PC-9 (cell line): ENCODE results near the gene SMC3. TPM values are rescaled to one million over a fixed set of nuclear protein-coding genes. Genes with fewer than 3 reads are reported as not detected.

Experiments used
- BruUV-seq: library from RNA; stranded (reverse); fragments of 400-500 nt; replicated peaks from 2 replicates; lab custom pipeline; 2021; lab: Mats Ljungman, UMichigan
- CTCF ChIA-PET: fragments of 300-600 bp; sonication (Branson Sonifier 250); formaldehyde crosslinking; loops from one replicate; lab custom pipeline; 2022; ENCODE audit warnings: antibody characterized with exemption; lab: Charles Lee
- POLR2A ChIA-PET: fragments of 300-600 bp; sonication (Branson Sonifier 250); formaldehyde crosslinking; loops from one replicate; lab custom pipeline; 2022; ENCODE audit warnings: antibody characterized with exemption; ENCODE audit not compliant: unreplicated experiment; lab: Charles Lee
- DNase-seq, 2 experiments: peaks; one replicate each; pipeline versions ENCODE4 v3.0.0 to v3.0.0-alpha.2; 2015 to 2022; ENCODE audit warnings: mixed read lengths in 1 of 2
- H2AFZ ChIP-seq: fragments of 200-600 bp; sonication (generic); 2 replicates; pipeline ENCODE4 v1.8.1; 2017; ENCODE audit warnings: antibody characterized with exemption
- H3F3A ChIP-seq: fragments of 200-600 bp; sonication (generic); 2 replicates; pipeline ENCODE4 v1.8.1; 2017; ENCODE audit warnings: antibody characterized with exemption, mild to moderate bottlenecking, low read depth; ENCODE audit not compliant: insufficient read depth
- H3K27ac ChIP-seq: fragments of 200-600 bp; sonication (generic); 2 replicates; pipeline ENCODE4 v1.6.1; 2016; ENCODE audit warnings: mixed run types
- H3K27me3 ChIP-seq: fragments of 200-600 bp; sonication (generic); 2 replicates; pipeline ENCODE4 v1.6.1; 2016; ENCODE audit warnings: low read depth, mixed run types; ENCODE audit not compliant: insufficient read depth
- H3K36me3 ChIP-seq: fragments of 200-600 bp; sonication (generic); 2 replicates; pipeline ENCODE4 v1.6.1; 2016; ENCODE audit warnings: low read depth, mixed run types
- H3K4me1 ChIP-seq: fragments of 200-600 bp; sonication (generic); replicated peaks from 2 replicates; pipeline ENCODE4 v1.6.1; 2016; ENCODE audit warnings: mixed run types; ENCODE audit not compliant: insufficient read depth
- H3K4me2 ChIP-seq: fragments of 200-600 bp; sonication (generic); 2 replicates; pipeline ENCODE4 v1.6.1; 2017; ENCODE audit warnings: mixed run types
- H3K4me3 ChIP-seq: fragments of 200-600 bp; sonication (generic); 2 replicates; pipeline ENCODE4 v1.6.1; 2016; ENCODE audit warnings: mixed run types
- H3K79me2 ChIP-seq: fragments of 200-600 bp; sonication (generic); 2 replicates; pipeline ENCODE4 v1.6.1; 2017; ENCODE audit warnings: low read depth, mixed run types
- H3K9me2 ChIP-seq: fragments of 200-600 bp; sonication (generic); 2 replicates; pipeline ENCODE4 v1.8.1; 2017; ENCODE audit warnings: mild to moderate bottlenecking; ENCODE audit not compliant: insufficient read depth
- H3K9me3 ChIP-seq: fragments of 200-600 bp; sonication (generic); 2 replicates; pipeline ENCODE4 v1.8.1; 2016; ENCODE audit warnings: low read depth; ENCODE audit not compliant: insufficient read depth
- H4K20me1 ChIP-seq: fragments of 200-600 bp; sonication (generic); 2 replicates; pipeline ENCODE4 v1.8.1; 2017; ENCODE audit not compliant: insufficient read depth
- EZH2 ChIP-seq: fragments of 200-600 bp; sonication (generic); IDR thresholded peaks from 2 replicates; pipeline ENCODE4 v1.8.0; 2017; ENCODE audit warnings: antibody characterized with exemption, low read depth
- intact Hi-C: fragments of 100-400 bp; cut with micrococcal nuclease; formaldehyde crosslinking; loops from one replicate; pipeline ENCODE4 v1.10.0; 2022; ENCODE audit not compliant: unreplicated experiment
- total RNA-seq: library from RNA; stranded (reverse); gene quantifications from 2 replicates; pipeline ENCODE4 v1.2.3, GENCODE V29; 2021
- TF ChIP-seq, protein P1 (sequence below): fragments of 200-600 bp; sonication (generic); conservative IDR thresholded peaks from 2 replicates; pipeline ENCODE4 v1.6.1; 2017; ENCODE audit warnings: mixed run types, antibody characterized with exemption, mild to moderate bottlenecking, moderate library complexity

The SMC3 gene
- total RNA-seq, 1 experiment from 2014 or later = 31.2 TPM

DNA sequence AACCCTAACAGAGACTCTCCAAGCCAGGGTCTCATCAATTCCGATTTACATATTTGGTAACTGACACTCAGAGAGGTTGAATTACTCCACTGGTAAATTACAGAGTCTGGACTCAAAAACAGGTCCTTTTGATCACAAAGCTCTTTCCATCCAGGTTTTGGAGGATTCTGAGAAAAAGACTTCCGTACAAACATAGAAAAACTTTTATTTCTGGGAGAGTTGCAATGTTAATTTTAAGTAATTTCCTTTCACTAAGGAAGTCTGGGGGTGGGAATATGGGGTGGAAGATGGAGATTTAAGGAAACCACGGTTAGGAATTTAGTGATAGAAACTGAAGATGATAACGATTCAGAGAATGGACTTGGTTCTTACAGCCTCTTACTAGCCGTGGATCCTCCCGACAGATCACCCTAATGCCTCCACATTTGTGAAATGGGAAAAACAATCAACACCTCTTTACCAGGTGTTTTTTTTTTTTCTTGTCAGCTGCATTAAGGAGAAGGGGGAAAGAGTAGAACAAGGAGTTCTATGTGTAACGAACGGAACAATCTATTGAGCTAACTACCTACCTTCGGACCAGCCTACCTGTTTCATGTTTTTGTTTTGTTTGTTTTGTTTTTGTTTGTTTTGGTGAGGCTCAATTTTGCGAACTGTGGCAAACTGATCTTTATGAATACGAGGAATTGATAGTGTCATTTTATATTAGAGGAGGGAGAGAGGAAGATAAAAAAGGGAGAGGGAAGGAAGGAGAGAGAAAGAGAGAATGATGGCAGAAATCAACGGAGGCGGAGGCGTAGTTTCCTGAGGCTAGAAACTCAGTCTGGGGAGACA, 74.9 kb downstream of the SMC3 start:
- Histone ChIP-seq H4K20me1 (no peaks in the 10 kb centered on the region), H3K27me3 (no peaks in the 10 kb centered on the region; the same call in 1 of the 2 replicates), H3K9me3 (no peaks in the 10 kb centered on the region), H3K4me2 (no peak overlapping the region), H3K9me2 (no peaks in the 10 kb centered on the region), H3K36me3 (no peaks in the 10 kb centered on the region), H3F3A (0 out of 2 replicates have a peak, but pooled peaks cover 1% of the 10 kb centered on the region), H3K4me1 (peaks cover 13% of the 10 kb centered on the region), H3K4me3 (no peak overlapping the region), H3K79me2 (no peaks in the 10 kb centered on the region), H3K27ac (no peak overlapping the region), H2AFZ (no peak overlapping the region)
- BruUV-seq = no TSS peak
- intact Hi-C loops = no loop called here
- ChIA-PET POLR2A (no interaction called here), CTCF (no interaction called here)
- DNase-seq = no peak
- TF ChIP-seq, protein P1, sequence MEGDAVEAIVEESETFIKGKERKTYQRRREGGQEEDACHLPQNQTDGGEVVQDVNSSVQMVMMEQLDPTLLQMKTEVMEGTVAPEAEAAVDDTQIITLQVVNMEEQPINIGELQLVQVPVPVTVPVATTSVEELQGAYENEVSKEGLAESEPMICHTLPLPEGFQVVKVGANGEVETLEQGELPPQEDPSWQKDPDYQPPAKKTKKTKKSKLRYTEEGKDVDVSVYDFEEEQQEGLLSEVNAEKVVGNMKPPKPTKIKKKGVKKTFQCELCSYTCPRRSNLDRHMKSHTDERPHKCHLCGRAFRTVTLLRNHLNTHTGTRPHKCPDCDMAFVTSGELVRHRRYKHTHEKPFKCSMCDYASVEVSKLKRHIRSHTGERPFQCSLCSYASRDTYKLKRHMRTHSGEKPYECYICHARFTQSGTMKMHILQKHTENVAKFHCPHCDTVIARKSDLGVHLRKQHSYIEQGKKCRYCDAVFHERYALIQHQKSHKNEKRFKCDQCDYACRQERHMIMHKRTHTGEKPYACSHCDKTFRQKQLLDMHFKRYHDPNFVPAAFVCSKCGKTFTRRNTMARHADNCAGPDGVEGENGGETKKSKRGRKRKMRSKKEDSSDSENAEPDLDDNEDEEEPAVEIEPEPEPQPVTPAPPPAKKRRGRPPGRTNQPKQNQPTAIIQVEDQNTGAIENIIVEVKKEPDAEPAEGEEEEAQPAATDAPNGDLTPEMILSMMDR = no peak
- no peak for TF ChIP-seq EZH2

DNA sequence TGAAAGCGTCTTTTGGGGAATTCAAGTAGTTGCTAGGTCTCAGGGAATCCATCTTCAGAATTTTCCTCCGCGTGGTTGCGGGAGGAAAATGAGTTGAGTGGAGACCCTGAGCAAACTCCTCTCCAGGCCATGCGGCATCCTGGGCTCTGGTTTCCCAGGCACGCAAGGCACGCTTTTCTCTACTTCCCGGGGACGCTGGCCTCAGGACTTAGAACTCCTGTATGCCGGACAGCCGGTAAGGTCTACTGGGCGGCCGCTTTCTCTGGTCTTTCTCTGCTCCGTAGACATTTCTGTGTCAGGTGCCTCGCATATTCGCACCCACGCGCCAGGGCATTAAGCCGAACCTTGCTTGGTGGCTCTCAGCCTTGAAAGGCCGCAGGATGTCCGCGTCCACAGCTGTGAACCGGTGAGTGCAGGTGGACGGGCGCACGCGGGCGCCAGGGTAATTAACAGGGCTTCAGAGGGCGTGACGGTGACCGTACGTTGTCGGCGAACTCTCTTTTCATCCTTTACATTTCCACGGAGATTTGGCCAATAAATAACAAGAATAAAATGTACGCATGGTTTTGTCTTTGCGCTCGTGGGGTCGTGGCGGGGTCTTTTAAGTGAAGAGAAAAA, 75.6 kb downstream of the SMC3 start:
- TF ChIP-seq EZH2 = no peak
- TF ChIP-seq, protein P1 = no peak
- ChIA-PET POLR2A (no interaction called here), CTCF (no interaction called here)
- no peak overlapping the region for H3K27ac ChIP-seq
- H3K36me3 ChIP-seq = no peaks in the 10 kb centered on the region
- H3K4me2 ChIP-seq = peak overlapping the region; percentile 78; the same call in 1 of the 2 replicates
- intact Hi-C loops = no loop called here
- H3K9me3 ChIP-seq = no peaks in the 10 kb centered on the region
- no peak overlapping the region for H2AFZ ChIP-seq
- DNase-seq = no peak
- no peaks in the 10 kb centered on the region for H3K9me2 ChIP-seq
- H3K27me3 ChIP-seq = no peaks in the 10 kb centered on the region; the same call in 1 of the 2 replicates
- H4K20me1 ChIP-seq = no peaks in the 10 kb centered on the region
- H3K4me1 ChIP-seq = peaks cover 13% of the 10 kb centered on the region
- H3K79me2 ChIP-seq = no peaks in the 10 kb centered on the region
- H3K4me3 ChIP-seq = peak overlapping the region; percentile 56; the same call in 1 of the 2 replicates
- no TSS peak for BruUV-seq
- no peaks in the 10 kb centered on the region for H3F3A ChIP-seq

DNA sequence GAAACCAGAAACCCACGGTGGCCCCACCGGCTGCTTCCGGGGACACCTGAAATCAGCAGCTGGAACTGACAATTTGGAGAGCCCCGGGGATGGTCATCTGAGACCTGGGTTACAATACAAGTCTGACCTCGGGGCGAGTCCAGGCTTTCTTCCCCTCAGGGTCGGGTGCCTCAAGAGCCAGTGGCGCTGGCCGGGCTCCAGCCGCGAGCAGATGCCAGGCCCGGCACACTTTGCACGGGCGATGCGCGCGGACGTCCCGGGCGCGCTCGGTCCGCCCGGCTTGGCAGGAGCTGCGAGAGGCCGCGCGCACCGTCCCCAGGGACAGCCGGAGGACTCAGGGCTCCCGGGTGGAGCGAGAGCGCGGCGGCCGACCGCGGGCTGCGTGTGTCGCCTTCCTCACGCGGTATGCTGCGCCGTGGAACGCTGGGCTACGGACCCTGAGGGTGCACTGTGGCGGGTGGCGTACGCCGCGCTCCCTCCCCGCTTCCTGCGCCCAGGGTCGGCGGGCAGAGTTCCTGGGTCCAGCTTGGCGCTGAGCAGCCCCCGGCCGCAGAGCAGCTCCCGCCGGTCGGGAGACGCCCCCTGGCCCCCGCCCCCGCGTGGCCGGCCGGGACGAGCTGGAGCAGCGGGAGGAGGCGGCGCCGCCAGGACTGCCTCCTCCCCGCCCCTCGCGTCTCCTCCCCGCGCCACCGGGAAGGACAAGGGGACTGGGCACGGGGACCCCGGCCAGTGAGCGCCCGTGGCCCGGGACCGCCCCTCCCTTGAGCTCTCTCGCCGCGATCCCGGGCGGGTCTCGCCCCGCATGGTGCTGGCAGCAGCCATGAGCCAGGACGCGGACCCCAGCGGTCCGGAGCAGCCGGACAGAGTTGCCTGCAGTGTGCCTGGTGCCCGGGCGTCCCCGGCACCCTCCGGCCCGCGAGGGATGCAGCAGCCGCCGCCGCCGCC, 76.4 kb downstream of the SMC3 start, which contains the start of gene RBM20:
TSS of gene RBM20 (plus strand) at position 684 of the 945 bp plus-strand sequence. CDS start at position 803, 119 bp downstream.
- ChIA-PET POLR2A (interaction anchor here (0.6 kb wide), 1 partner anchor 207 kb away, joined by 14 read pairs; no protein-coding TSS in a partner anchor), CTCF (interaction anchor here (0.6 kb wide), 1 partner anchor 125 kb away, joined by 5 read pairs; no protein-coding TSS in a partner anchor)
- no peaks in the 10 kb centered on the region for H3F3A ChIP-seq
- no peaks in the 10 kb centered on the region for H4K20me1 ChIP-seq
- peak within 1 kb of the TSS; percentile 27; the same call in 1 of the 2 replicates for H2AFZ ChIP-seq
- peak within 1 kb of the TSS; percentile 78 for H3K4me2 ChIP-seq
- H3K9me2 ChIP-seq = no peaks in the 10 kb centered on the region
- H3K4me1 ChIP-seq = peaks cover 13% of the 10 kb centered on the region
- H3K79me2 ChIP-seq = no peaks in the 10 kb centered on the region
- H3K27ac ChIP-seq = no peak within 1 kb of the TSS
- BruUV-seq = no TSS peak
- no peaks in the 10 kb centered on the region for H3K36me3 ChIP-seq
- H3K27me3 ChIP-seq = no peaks in the 10 kb centered on the region; the same call in 1 of the 2 replicates
- intact Hi-C loops = no loop called here
- DNase-seq = no peak
- peak within 1 kb of the TSS; percentile 56 for H3K4me3 ChIP-seq
- no peaks in the 10 kb centered on the region for H3K9me3 ChIP-seq
- TF ChIP-seq EZH2 = no peak
- TF ChIP-seq, protein P1 = no peak
